ENCODE results near the gene CCND1.

DNA sequence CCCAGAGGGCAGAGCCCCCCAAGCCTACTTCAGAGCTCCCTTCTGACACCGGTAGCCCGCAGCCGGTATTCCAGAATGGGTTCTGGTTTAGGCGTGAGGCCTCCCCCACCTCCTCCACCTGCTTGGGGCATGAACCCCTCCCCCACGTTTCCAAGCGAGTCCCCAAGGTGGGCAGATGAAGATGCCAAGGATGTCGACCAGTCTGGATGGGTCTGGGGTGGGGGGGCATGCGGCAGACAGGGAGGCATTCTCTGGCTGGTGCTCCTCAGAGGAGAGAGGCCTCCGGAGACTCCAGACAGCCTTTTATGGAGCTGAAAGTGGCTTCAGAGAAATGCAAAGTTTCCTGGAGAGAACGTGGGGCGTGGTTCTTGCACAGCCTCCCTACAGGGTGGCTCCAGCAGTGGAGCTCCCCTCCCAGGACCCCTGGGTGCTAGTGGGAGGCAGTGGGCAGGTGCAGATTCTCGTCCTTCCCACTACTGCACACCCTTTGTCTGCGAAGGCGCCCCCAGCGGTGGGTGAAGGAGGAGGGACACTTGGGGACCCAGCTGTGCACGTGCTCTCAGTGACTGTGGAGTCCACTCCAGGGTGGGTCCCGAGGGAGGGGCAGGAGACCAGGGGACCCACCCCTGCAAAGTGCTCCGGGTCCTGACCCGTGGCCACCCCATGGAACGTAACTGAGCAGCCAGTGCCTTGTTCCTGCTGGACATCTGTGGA is 4.2 kb downstream of the CCND1 start:
- TF ChIP-seq, protein P1, sequence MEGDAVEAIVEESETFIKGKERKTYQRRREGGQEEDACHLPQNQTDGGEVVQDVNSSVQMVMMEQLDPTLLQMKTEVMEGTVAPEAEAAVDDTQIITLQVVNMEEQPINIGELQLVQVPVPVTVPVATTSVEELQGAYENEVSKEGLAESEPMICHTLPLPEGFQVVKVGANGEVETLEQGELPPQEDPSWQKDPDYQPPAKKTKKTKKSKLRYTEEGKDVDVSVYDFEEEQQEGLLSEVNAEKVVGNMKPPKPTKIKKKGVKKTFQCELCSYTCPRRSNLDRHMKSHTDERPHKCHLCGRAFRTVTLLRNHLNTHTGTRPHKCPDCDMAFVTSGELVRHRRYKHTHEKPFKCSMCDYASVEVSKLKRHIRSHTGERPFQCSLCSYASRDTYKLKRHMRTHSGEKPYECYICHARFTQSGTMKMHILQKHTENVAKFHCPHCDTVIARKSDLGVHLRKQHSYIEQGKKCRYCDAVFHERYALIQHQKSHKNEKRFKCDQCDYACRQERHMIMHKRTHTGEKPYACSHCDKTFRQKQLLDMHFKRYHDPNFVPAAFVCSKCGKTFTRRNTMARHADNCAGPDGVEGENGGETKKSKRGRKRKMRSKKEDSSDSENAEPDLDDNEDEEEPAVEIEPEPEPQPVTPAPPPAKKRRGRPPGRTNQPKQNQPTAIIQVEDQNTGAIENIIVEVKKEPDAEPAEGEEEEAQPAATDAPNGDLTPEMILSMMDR (IDR thresholded peaks at IDR 0.05) = no peak
- TF ChIP-seq EP300 (IDR thresholded peaks at IDR 0.05) = no peak
- TF ChIP-seq POLR2A (IDR thresholded peaks at IDR 0.05) = no peak
- TF ChIP-seq POLR2AphosphoS5 (IDR thresholded peaks at IDR 0.05) = no peak
